ENCODE data around the gene PDE4D.

DNA sequence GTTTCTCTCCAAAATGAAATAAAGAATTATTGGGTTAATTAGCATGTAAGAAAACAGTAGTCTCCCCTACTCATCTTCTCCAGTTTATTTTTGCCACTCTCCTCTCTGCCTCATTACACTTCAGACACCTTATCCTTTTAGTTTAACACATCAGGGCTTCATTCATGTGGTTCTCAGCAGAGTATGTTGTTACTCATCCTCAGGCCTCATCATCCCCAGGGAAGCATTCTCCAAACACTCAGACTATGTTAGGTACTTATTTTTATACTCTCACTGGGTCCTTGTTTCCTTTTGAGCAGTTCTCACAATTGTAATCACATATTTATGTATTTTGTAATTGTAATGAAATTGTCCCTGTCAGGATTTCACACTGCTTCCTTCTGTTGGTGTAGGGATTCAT is 470.5 kb downstream of the PDE4D start:
- TF ChIP-seq CTCF (conservative IDR thresholded peaks at IDR 0.05; ENCODE audit: low read depth, low read length), result no peak
- TF ChIP-seq EZH2 (IDR thresholded peaks at IDR 0.05; ENCODE audit: low read length, unreplicated experiment), result no peak
